Mesendoderm (in vitro differentiated cells): ENCODE measurements around the gene DLD.

Experiments
- DNase-seq: peaks from one replicate; pipeline ENCODE4 v3.0.0; 2013
- H2AK5ac ChIP-seq: 2 replicates; pipeline ENCODE4 v1.6.1; 2013; ENCODE audit warnings: low read length, inconsistent platforms
- H2BK120ac ChIP-seq: 2 replicates; pipeline ENCODE4 v1.6.1; 2013; ENCODE audit warnings: low read depth, mild to moderate bottlenecking, low read length, moderate library complexity, mixed read lengths
- H2BK15ac ChIP-seq: replicated peaks from 2 replicates; pipeline ENCODE4 v1.6.1; 2013; ENCODE audit warnings: low read depth, mild to moderate bottlenecking, moderate library complexity
- H2BK5ac ChIP-seq: 2 replicates; pipeline ENCODE4 v1.6.1; 2013; ENCODE audit warnings: low read length, inconsistent platforms
- H3K18ac ChIP-seq: 2 replicates; pipeline ENCODE4 v1.6.1; 2013; ENCODE audit warnings: mild to moderate bottlenecking, low read length, mixed read lengths
- H3K23ac ChIP-seq: one replicate; pipeline ENCODE4 v1.6.1; 2013; ENCODE audit warnings: low read length
- H3K27ac ChIP-seq: 2 replicates; pipeline ENCODE4 v1.5.1; 2013; ENCODE audit warnings: low read depth, mild to moderate bottlenecking, inconsistent platforms, low read length, moderate library complexity
- H3K27me3 ChIP-seq: 2 replicates; pipeline ENCODE4 v1.6.1; 2013; ENCODE audit warnings: low read length, control low read depth, mild to moderate bottlenecking, inconsistent platforms; ENCODE audit not compliant: insufficient read depth, poor library complexity
- H3K36me3 ChIP-seq: 2 replicates; pipeline ENCODE4 v1.6.1; 2013; ENCODE audit warnings: low read length, inconsistent platforms; ENCODE audit not compliant: control insufficient read depth, insufficient read depth
- H3K4ac ChIP-seq: one replicate; pipeline ENCODE4 v1.6.1; 2013; ENCODE audit warnings: low read depth, mild to moderate bottlenecking, low read length, moderate library complexity
- H3K4me1 ChIP-seq: 2 replicates; pipeline ENCODE4 v1.6.1; 2013; ENCODE audit warnings: low read depth, low read length, inconsistent platforms; ENCODE audit not compliant: control insufficient read depth
- H3K4me2 ChIP-seq: 2 replicates; pipeline ENCODE4 v1.6.1; 2013; ENCODE audit warnings: low read length
- H3K4me3 ChIP-seq: 2 replicates; pipeline ENCODE4 v1.5.1; 2013; ENCODE audit warnings: mild to moderate bottlenecking, low read length
- H3K56ac ChIP-seq: one replicate; pipeline ENCODE4 v1.6.1; 2013; ENCODE audit warnings: low read length
- H3K79me1 ChIP-seq: 2 replicates; pipeline ENCODE4 v1.6.1; 2013; ENCODE audit warnings: low read length, inconsistent platforms
- H3K79me2 ChIP-seq: 2 replicates; pipeline ENCODE4 v1.6.1; 2013; ENCODE audit warnings: mild to moderate bottlenecking, low read length; ENCODE audit not compliant: control insufficient read depth, insufficient read depth
- H3K9ac ChIP-seq: 2 replicates; pipeline ENCODE4 v1.6.1; 2013; ENCODE audit warnings: low read length, inconsistent platforms
- H4K5ac ChIP-seq: one replicate; pipeline ENCODE4 v1.6.1; 2013; ENCODE audit warnings: low read length
- H4K8ac ChIP-seq: one replicate; pipeline ENCODE4 v1.6.1; 2013; ENCODE audit warnings: low read depth, mild to moderate bottlenecking, control low read depth, low read length, moderate library complexity
- WGBS: extraction: QIAGEN DNeasy Blood & Tissue Kit; methylation state at CpG from one replicate; pipeline ENCODE4 v1.1.7; 2013; ENCODE audit warnings: low lambda C conversion rate, missing lambda C conversion rate; ENCODE audit not compliant: insufficient coverage; ENCODE audit errors: extremely low coverage; 5-methylcytosine and 5-hydroxymethylcytosine counted together

The DLD gene

DNA sequence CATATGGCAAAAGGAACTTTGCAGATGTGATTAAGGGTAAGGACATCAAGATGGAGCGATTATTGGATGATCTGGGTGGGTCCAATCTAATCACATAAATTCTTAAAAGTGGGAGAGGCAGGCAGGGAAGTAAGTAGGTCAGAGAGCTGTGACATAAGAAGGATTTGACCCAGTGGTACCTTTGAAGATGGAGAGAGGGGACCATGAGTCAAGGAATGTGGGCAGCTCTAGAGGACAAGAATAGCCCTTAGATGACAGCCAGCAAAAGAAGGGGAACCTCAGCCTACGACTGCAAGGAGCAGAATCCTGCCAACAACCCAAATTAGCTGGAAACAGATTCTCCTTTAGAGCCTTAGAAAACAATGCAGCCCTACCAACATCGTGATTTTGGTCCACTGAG, 77.5 kb downstream of the DLD start:
- no peak overlapping the region for H2BK5ac ChIP-seq
- no peak overlapping the region for H3K4me3 ChIP-seq
- no peak overlapping the region for H2AK5ac ChIP-seq
- H3K9ac ChIP-seq = no peak overlapping the region
- no peak overlapping the region for H2BK120ac ChIP-seq
- no peak overlapping the region for H3K4me2 ChIP-seq
- H3K18ac ChIP-seq = no peak overlapping the region
- no peak overlapping the region for H3K27ac ChIP-seq
- H3K4me1 ChIP-seq = no peaks in the 10 kb centered on the region
- H3K79me2 ChIP-seq = no peaks in the 10 kb centered on the region
- H4K5ac ChIP-seq = no peak overlapping the region
- H2BK15ac ChIP-seq = no peak overlapping the region
- H3K27me3 ChIP-seq = no peaks in the 10 kb centered on the region
- no peak for DNase-seq
- no peak overlapping the region for H3K23ac ChIP-seq
- no peak overlapping the region for H4K8ac ChIP-seq
- H3K79me1 ChIP-seq = no peaks in the 10 kb centered on the region
- H3K36me3 ChIP-seq = no peaks in the 10 kb centered on the region
- H3K56ac ChIP-seq = no peak overlapping the region
- no CpG with 5 or more reads among the region's 3 CpGs for WGBS
- H3K4ac ChIP-seq = no peak overlapping the region

GRCh38 chr7:107969856-107970255, 78.9 kb downstream of the DLD start:
- H3K79me1 ChIP-seq = no peaks in the 10 kb centered on the region
- no peak overlapping the region for H3K9ac ChIP-seq

More at GRCh38 chr7:107969856-107970255, 78.9 kb downstream of the DLD start:
- H3K4me2 ChIP-seq = no peak overlapping the region
- H2BK5ac ChIP-seq = no peak overlapping the region
- H2AK5ac ChIP-seq = no peak overlapping the region
- no peak overlapping the region for H3K23ac ChIP-seq
- no peak overlapping the region for H3K56ac ChIP-seq
- no peak overlapping the region for H4K5ac ChIP-seq
- H3K18ac ChIP-seq = no peak overlapping the region
- H2BK120ac ChIP-seq = no peak overlapping the region
- DNase-seq = no peak
- no peak overlapping the region for H3K27ac ChIP-seq
- no CpG with 5 or more reads among the region's 6 CpGs for WGBS
- no peaks in the 10 kb centered on the region for H3K79me2 ChIP-seq
- no peak overlapping the region for H3K4ac ChIP-seq
- H3K36me3 ChIP-seq = no peaks in the 10 kb centered on the region
- no peaks in the 10 kb centered on the region for H3K27me3 ChIP-seq
- H2BK15ac ChIP-seq = no peak overlapping the region
- H3K4me1 ChIP-seq = no peaks in the 10 kb centered on the region
- H3K4me3 ChIP-seq = no peak overlapping the region
- H4K8ac ChIP-seq = no peak overlapping the region
